GM21528 (cell line): ENCODE measurements around the gene ERFL.
"Not testable (repeated sequence)": the region's sequence is repeated elsewhere in the genome, so short reads cannot be mapped to it uniquely, and the experiment has no call there.

ENCODE experiments used
- ATAC-seq: cut with Tn5 transposase; IDR thresholded peaks from one replicate; pipeline ENCODE4 v1.9.1; 2021; ENCODE audit warnings: mild to moderate bottlenecking, moderate library complexity; ENCODE audit not compliant: unreplicated experiment, low FRiP score

The ERFL gene

GRCh38 chr19:41944336-41944735, 16.1 kb upstream of the ERFL start:
- ATAC-seq = no peak

- no peak for ATAC-seq
Observed at GRCh38 chr19:41941410-41942202, 13.4 kb upstream of the ERFL start.

GRCh38 chr19:41940731-41941409, 12.6 kb upstream of the ERFL start:
- ATAC-seq = no peak

GRCh38 chr19:41939861-41940730, 11.8 kb upstream of the ERFL start:
- no peak for ATAC-seq

- ATAC-seq = not testable (repeated sequence)
Observed at GRCh38 chr19:41939209-41939608, 11.0 kb upstream of the ERFL start.

- no peak for ATAC-seq
Observed at GRCh38 chr19:41937525-41938468, 9.5 kb upstream of the ERFL start.

GRCh38 chr19:41936961-41937360, 8.7 kb upstream of the ERFL start:
- no peak for ATAC-seq

GRCh38 chr19:41936416-41936850, 8.2 kb upstream of the ERFL start:
- no peak for ATAC-seq

GRCh38 chr19:41935760-41936415, 7.6 kb upstream of the ERFL start:
- no peak for ATAC-seq

GRCh38 chr19:41934849-41935374, 6.7 kb upstream of the ERFL start:
- ATAC-seq = no peak

- ATAC-seq = no peak
Observed at GRCh38 chr19:41933693-41934426, 5.6 kb upstream of the ERFL start.

- ATAC-seq = no peak
Observed at GRCh38 chr19:41932720-41933332, 4.6 kb upstream of the ERFL start.

- ATAC-seq = no peak
Observed at GRCh38 chr19:41932259-41932719, 4.0 kb upstream of the ERFL start.

- ATAC-seq = no peak
Observed at GRCh38 chr19:41930926-41931592, 2.8 kb upstream of the ERFL start.

GRCh38 chr19:41930322-41930722, 2.1 kb upstream of the ERFL start:
- ATAC-seq = no peak

GRCh38 chr19:41929536-41930071, 1.4 kb upstream of the ERFL start:
- ATAC-seq = no peak
